ENCODE data around the gene RGS9. TPM values are rescaled to one million over a fixed set of nuclear protein-coding genes. Genes with fewer than 3 reads are reported as not detected.

RGS9 gene
- total and polyA plus RNA-seq, 2 donors (not counting 1 experiment from before 2014, with no cell fraction given): 0.36 to 3.4 TPM

- H3K36me3 ChIP-seq (replicated peaks in 1 of 2; ENCODE audit: control extremely low read depth in 1 of 2, control insufficient read depth in 1 of 2, extremely low read depth in 1 of 2, insufficient read depth in 2 of 2, low read length in 1 of 2): no peaks in the 10 kb centered on the region
- ChIA-PET CTCF (interaction anchor here (1.4 kb wide), 1 partner anchor 946 kb away, joined by 4 read pairs; no protein-coding TSS in a partner anchor), POLR2A (no interaction called here)
- TF ChIP-seq CTCF (IDR thresholded peaks at IDR 0.05): no peak
- TF ChIP-seq EZH2 (IDR thresholded peaks at IDR 0.05; ENCODE audit: borderline replicate concordance, insufficient read depth, low read depth, low read length, poor library complexity, severe bottlenecking): no peak
- no peak overlapping the region for H3K9ac ChIP-seq (ENCODE audit: low read length)
- Mint-ChIP-seq H3K9me3 (ENCODE audit: insufficient read depth) (no peaks in the 10 kb centered on the region), H3K4me1 (no peaks in the 10 kb centered on the region), H3K4me3 (no peak overlapping the region), H3K27me3 (peaks cover 22% of the 10 kb centered on the region), H3K27ac (no peak overlapping the region)
- no peak for ATAC-seq (ENCODE audit: low read depth)
- peaks cover 0 to 3% (median 0%) of the 10 kb centered on the region in 4 experiments for H3K27me3 ChIP-seq (replicated peaks in 1 of 4; ENCODE audit: control extremely low read depth in 1 of 4, control insufficient read depth in 3 of 4, insufficient read depth in 4 of 4, low read length in 3 of 4)
- intact Hi-C loops (cut with micrococcal nuclease): no loop called here
- H3K79me2 ChIP-seq (ENCODE audit: control insufficient read depth, insufficient read depth, low read length): no peaks in the 10 kb centered on the region
- no peaks in the 10 kb centered on the region for H3K9me3 ChIP-seq (ENCODE audit: control extremely low read depth in 1 of 3, control insufficient read depth in 2 of 3, insufficient read depth in 1 of 3, low read length in 2 of 3)
- no CpG with 5 or more reads among the region's 3 CpGs for WGBS (ENCODE audit: insufficient coverage)
- H3K4me3 ChIP-seq (ENCODE audit: control extremely low read depth in 1 of 5, extremely low read depth in 1 of 5, insufficient read depth in 1 of 5, low read depth in 2 of 5, low read length in 4 of 5): no peak overlapping the region
- H3K4me2 ChIP-seq (replicated peaks; ENCODE audit: low read depth, low read length, poor library complexity, severe bottlenecking): no peak overlapping the region
- no peak for DNase-seq
- H3K27ac ChIP-seq (ENCODE audit: low read length in 2 of 2): no peak overlapping the region
- H3K4me1 ChIP-seq (ENCODE audit: control insufficient read depth in 2 of 2, insufficient read depth in 2 of 2, low read length in 2 of 2): no peaks in the 10 kb centered on the region
- H4K20me1 ChIP-seq (ENCODE audit: control insufficient read depth, insufficient read depth, low read length, poor library complexity, severe bottlenecking): no peaks in the 10 kb centered on the region
- H2AFZ ChIP-seq (ENCODE audit: insufficient read depth, low read depth, low read length, poor library complexity, severe bottlenecking): no peak overlapping the region
Observed at GRCh38 chr17:65219124-65219523, 82.0 kb downstream of the RGS9 start.

- Histone ChIP-seq H3K4me2 (replicated peaks; ENCODE audit: low read depth, low read length, poor library complexity, severe bottlenecking) (no peak overlapping the region), H3K27me3 (replicated peaks in 1 of 4; ENCODE audit: control extremely low read depth in 1 of 4, control insufficient read depth in 3 of 4, insufficient read depth in 4 of 4, low read length in 3 of 4) (peaks cover 0 to 3% (median 0%) of the 10 kb centered on the region in 4 experiments), H3K27ac (ENCODE audit: low read length in 2 of 2) (no peak overlapping the region), H3K79me2 (ENCODE audit: control insufficient read depth, insufficient read depth, low read length) (no peaks in the 10 kb centered on the region), H2AFZ (ENCODE audit: insufficient read depth, low read depth, low read length, poor library complexity, severe bottlenecking) (no peak overlapping the region), H3K9me3 (ENCODE audit: control extremely low read depth in 1 of 3, control insufficient read depth in 2 of 3, insufficient read depth in 1 of 3, low read length in 2 of 3) (no peaks in the 10 kb centered on the region), H3K9ac (ENCODE audit: low read length) (no peak overlapping the region), H3K4me1 (ENCODE audit: control insufficient read depth in 2 of 2, insufficient read depth in 2 of 2, low read length in 2 of 2) (no peaks in the 10 kb centered on the region), H4K20me1 (ENCODE audit: control insufficient read depth, insufficient read depth, low read length, poor library complexity, severe bottlenecking) (no peaks in the 10 kb centered on the region), H3K36me3 (replicated peaks in 1 of 2; ENCODE audit: control extremely low read depth in 1 of 2, control insufficient read depth in 1 of 2, extremely low read depth in 1 of 2, insufficient read depth in 2 of 2, low read length in 1 of 2) (no peaks in the 10 kb centered on the region), H3K4me3 (ENCODE audit: control extremely low read depth in 1 of 5, extremely low read depth in 1 of 5, insufficient read depth in 1 of 5, low read depth in 2 of 5, low read length in 4 of 5) (no peak overlapping the region)
- Mint-ChIP-seq H3K4me1 (no peaks in the 10 kb centered on the region), H3K4me3 (no peak overlapping the region), H3K9me3 (ENCODE audit: insufficient read depth) (no peaks in the 10 kb centered on the region), H3K27ac (no peak overlapping the region), H3K27me3 (peaks cover 18% of the 10 kb centered on the region)
- TF ChIP-seq EZH2 (IDR thresholded peaks at IDR 0.05; ENCODE audit: borderline replicate concordance, insufficient read depth, low read depth, low read length, poor library complexity, severe bottlenecking): no peak
- TF ChIP-seq CTCF (IDR thresholded peaks at IDR 0.05): no peak
- WGBS (ENCODE audit: insufficient coverage): 100% methylated on average over 3 of the region's 3 CpGs
- intact Hi-C loops (cut with micrococcal nuclease): no loop called here
- ATAC-seq (ENCODE audit: low read depth) (no peak), DNase-seq (no peak)
- POLR2A ChIA-PET: no interaction called here
- CTCF ChIA-PET: interaction anchor here (1.4 kb wide), 1 partner anchor 946 kb away, joined by 4 read pairs; no protein-coding TSS in a partner anchor
Observed at GRCh38 chr17:65219707-65220106, 82.5 kb downstream of the RGS9 start.
